ENCODE results near the gene OR2T35. TPM values are rescaled to one million over a fixed set of nuclear protein-coding genes. Genes with fewer than 3 reads are reported as not detected.

Gene OR2T35
- total and polyA plus RNA-seq, 2 of the 13 experiments (the other 11 are each of a cell fraction or from before 2014, with no cell fraction given) = not detected

GRCh38 chr1:248610301-248610700, 34.8 kb downstream of the OR2T35 start (continued):
- TF ChIP-seq FOXA1 (IDR thresholded peaks at IDR 0.05) (no peak), FOXA1 (CRISPR knock-in tag; IDR thresholded peaks at IDR 0.05) (no peak), BATF2 (CRISPR knock-in tag; IDR thresholded peaks at IDR 0.05) (no peak)

- Histone ChIP-seq H3K4me1 (ENCODE audit: insufficient read depth, low read length) (no peaks in the 10 kb centered on the region), H3K4me3 (replicated peaks in 1 of 3; ENCODE audit: insufficient read depth in 1 of 3, low read depth in 2 of 3, low read length in 3 of 3) (no peak overlapping the region), H3K36me3 (replicated peaks in 1 of 2; ENCODE audit: control insufficient read depth in 1 of 2, insufficient read depth in 2 of 2, low read length in 2 of 2) (no peaks in the 10 kb centered on the region), H3K27ac (ENCODE audit: extremely low read length, insufficient read depth, low read length) (no peak overlapping the region), H3K9ac (ENCODE audit: insufficient read depth, low read depth, low read length) (no peak overlapping the region), H3K79me2 (ENCODE audit: insufficient read depth, low read length) (no peaks in the 10 kb centered on the region), H3K9me3 (ENCODE audit: low read length) (no peaks in the 10 kb centered on the region), H3K27me3 (ENCODE audit: control insufficient read depth in 1 of 2, insufficient read depth in 2 of 2, low read length in 2 of 2) (no peaks in the 10 kb centered on the region), H2AFZ (ENCODE audit: low read length) (no peak overlapping the region), H3K4me2 (ENCODE audit: low read depth, low read length) (no peak overlapping the region), H4K20me1 (ENCODE audit: insufficient read depth, low read length) (no peaks in the 10 kb centered on the region)
- POLR2A ChIA-PET = no interaction called here
- ATAC-seq (no peak), FAIRE-seq (no peak), DNase-seq (ENCODE audit: low spot score) (no peak)
- CTCF ChIA-PET (ENCODE audit: low intra/inter-chr PET ratio, low total read pairs) = no interaction called here
- BruUV-seq (replicated peaks) = no TSS peak
- in situ Hi-C loops (cut with HindIII; ENCODE audit: extremely low pct_ligation_motif_present, low pct_unique_long_range_greater_than_20kb) = no loop called here
- WGBS (ENCODE audit: low lambda C conversion rate) = 4% methylated on average over 8 of the region's 8 CpGs
- intact Hi-C loops (cut with micrococcal nuclease; ENCODE audit: unreplicated experiment) = no loop called here
- TF ChIP-seq ZNF747 (CRISPR knock-in tag; IDR thresholded peaks at IDR 0.05; ENCODE audit: borderline replicate concordance) = no peak
- no peak for TF ChIP-seq DNMT1 (CRISPR knock-in tag; IDR thresholded peaks at IDR 0.05)
Observed at GRCh38 chr1:248599396-248599795, 45.7 kb downstream of the OR2T35 start.

GRCh38 chr1:248597589-248597988, 47.5 kb downstream of the OR2T35 start, which contains the start of gene OR2T10:
TSS of gene OR2T10 (minus strand) at chr1:248597700. CDS start at chr1:248593768, 3,932 bp downstream.
- DNase-seq (ENCODE audit: low spot score) (no peak), FAIRE-seq (no peak), ATAC-seq (no peak)
- Histone ChIP-seq H3K4me1 (ENCODE audit: insufficient read depth, low read length) (no peaks in the 10 kb centered on the region), H3K9me3 (ENCODE audit: low read length) (no peaks in the 10 kb centered on the region), H4K20me1 (ENCODE audit: insufficient read depth, low read length) (no peaks in the 10 kb centered on the region), H3K36me3 (replicated peaks in 1 of 2; ENCODE audit: control insufficient read depth in 1 of 2, insufficient read depth in 2 of 2, low read length in 2 of 2) (no peaks in the 10 kb centered on the region), H3K27me3 (ENCODE audit: control insufficient read depth in 1 of 2, insufficient read depth in 2 of 2, low read length in 2 of 2) (no peaks in the 10 kb centered on the region), H2AFZ (ENCODE audit: low read length) (no peak within 1 kb of the TSS), H3K4me2 (ENCODE audit: low read depth, low read length) (no peak within 1 kb of the TSS), H3K79me2 (ENCODE audit: insufficient read depth, low read length) (no peaks in the 10 kb centered on the region), H3K27ac (ENCODE audit: extremely low read length, insufficient read depth, low read length) (no peak within 1 kb of the TSS), H3K9ac (ENCODE audit: insufficient read depth, low read depth, low read length) (no peak within 1 kb of the TSS), H3K4me3 (replicated peaks in 1 of 3; ENCODE audit: insufficient read depth in 1 of 3, low read depth in 2 of 3, low read length in 3 of 3) (no peak within 1 kb of the TSS)
- CTCF ChIA-PET (ENCODE audit: low intra/inter-chr PET ratio, low total read pairs) = no interaction called here
- POLR2A ChIA-PET = no interaction called here
- BruUV-seq (replicated peaks) = no TSS peak
- in situ Hi-C loops (cut with HindIII; ENCODE audit: extremely low pct_ligation_motif_present, low pct_unique_long_range_greater_than_20kb) = no loop called here
- WGBS (ENCODE audit: low lambda C conversion rate) = 30% methylated on average over 6 of the region's 6 CpGs
- intact Hi-C loops (cut with micrococcal nuclease; ENCODE audit: unreplicated experiment) = no loop called here
- TF ChIP-seq ZNF180 (CRISPR knock-in tag; IDR thresholded peaks at IDR 0.05; ENCODE audit: borderline replicate concordance, low read depth) = no peak
- no peak for TF ChIP-seq IRF1 (CRISPR knock-in tag; IDR thresholded peaks at IDR 0.05; ENCODE audit: low read depth)
- no peak for TF ChIP-seq GTF3A (CRISPR knock-in tag; conservative IDR thresholded peaks at IDR 0.05)
- no peak for TF ChIP-seq KMT2B (CRISPR knock-in tag; IDR thresholded peaks at IDR 0.05)
- TF ChIP-seq ZEB1 (IDR thresholded peaks at IDR 0.05; ENCODE audit: insufficient replicate concordance, low read depth) = no peak
- no peak for TF ChIP-seq NFRKB (IDR thresholded peaks at IDR 0.05)
- TF ChIP-seq ZNF468 (CRISPR knock-in tag; IDR thresholded peaks at IDR 0.05) = no peak
- TF ChIP-seq NBN (conservative IDR thresholded peaks at IDR 0.05) = no peak
- no peak for TF ChIP-seq FOXA1 (IDR thresholded peaks at IDR 0.05)
- no peak for TF ChIP-seq FOXA1 (CRISPR knock-in tag; IDR thresholded peaks at IDR 0.05)
- no peak for TF ChIP-seq ZNF18 (CRISPR knock-in tag; IDR thresholded peaks at IDR 0.05; ENCODE audit: insufficient replicate concordance)
- TF ChIP-seq NR1H2 (CRISPR knock-in tag; IDR thresholded peaks at IDR 0.05; ENCODE audit: borderline replicate concordance, low read depth) = no peak
- no peak for TF ChIP-seq ZBTB42 (CRISPR knock-in tag; IDR thresholded peaks at IDR 0.05)
